Mucosa of rectum (tissue), 2 donors: ENCODE measurements around the gene NADK2.

Experiments used
- H3K27ac ChIP-seq, 2 donors: one replicate each; pipeline ENCODE4 v1.7.0; 2013; ENCODE audit warnings: inconsistent platforms in 2 of 2, low read depth in 2 of 2, low read length in 2 of 2
- H3K27me3 ChIP-seq, 2 donors: one replicate each; pipeline ENCODE4 v1.7.0; 2013; ENCODE audit warnings: low read length in 2 of 2; ENCODE audit not compliant: control insufficient read depth in 2 of 2, insufficient read depth in 2 of 2
- H3K36me3 ChIP-seq, 2 donors: one replicate each; pipeline ENCODE4 v1.7.0; 2013; ENCODE audit warnings: low read length in 2 of 2; ENCODE audit not compliant: control insufficient read depth in 2 of 2, insufficient read depth in 2 of 2
- H3K4me1 ChIP-seq, 2 donors: one replicate each; pipeline ENCODE4 v1.7.0; 2013; ENCODE audit warnings: low read length in 2 of 2, mild to moderate bottlenecking in 1 of 2; ENCODE audit not compliant: control insufficient read depth in 2 of 2, insufficient read depth in 2 of 2
- H3K4me3 ChIP-seq, 2 donors: one replicate each; pipeline ENCODE4 v1.7.0; 2013; ENCODE audit warnings: low read length in 2 of 2
- H3K9ac ChIP-seq, 2 donors: one replicate each; pipeline ENCODE4 v1.7.0; 2013; ENCODE audit warnings: low read length in 2 of 2, low read depth in 1 of 2, mild to moderate bottlenecking in 1 of 2
- H3K9me3 ChIP-seq, 2 donors: one replicate each; pipeline ENCODE4 v1.7.0; 2013; ENCODE audit warnings: low read length in 2 of 2; ENCODE audit not compliant: control insufficient read depth in 2 of 2
- donor health status: healthy.
- donor health status: Normal muscosa, but diverticular disease.

The NADK2 gene

GRCh38 chr5:36236801-36237200 lies 4.9 kb downstream of the NADK2 start:
- Histone ChIP-seq H3K27me3 (no peaks in the 10 kb centered on the region), H3K4me1 (peaks cover 0 to 12% of the 10 kb centered on the region in 2 donors), H3K9me3 (no peaks in the 10 kb centered on the region), H3K36me3 (no peaks in the 10 kb centered on the region), H3K9ac (no peak overlapping the region), H3K27ac (no peak overlapping the region), H3K4me3 (no peak overlapping the region)

GRCh38 chr5:36232533-36232932 lies 9.2 kb downstream of the NADK2 start:
- no peaks in the 10 kb centered on the region for H3K9me3 ChIP-seq
- H3K27me3 ChIP-seq: no peaks in the 10 kb centered on the region
- H3K4me1 ChIP-seq: peaks cover 0 to 1% of the 10 kb centered on the region in 2 donors
- no peaks in the 10 kb centered on the region for H3K36me3 ChIP-seq
- no peak overlapping the region for H3K27ac ChIP-seq
- no peak overlapping the region for H3K4me3 ChIP-seq
- H3K9ac ChIP-seq: no peak overlapping the region

GRCh38 chr5:36230151-36230790 lies 11.5 kb downstream of the NADK2 start:
- Histone ChIP-seq H3K27ac (no peak overlapping the region), H3K9me3 (no peaks in the 10 kb centered on the region), H3K4me3 (no peak overlapping the region), H3K36me3 (peaks cover 3 to 4% of the 10 kb centered on the region in 2 donors), H3K27me3 (no peaks in the 10 kb centered on the region), H3K9ac (no peak overlapping the region), H3K4me1 (no peaks in the 10 kb centered on the region)

GRCh38 chr5:36228505-36228904 lies 13.2 kb downstream of the NADK2 start:
- Histone ChIP-seq H3K9me3 (no peaks in the 10 kb centered on the region), H3K27ac (no peak overlapping the region)

GRCh38 chr5:36227046-36227445 lies 14.7 kb downstream of the NADK2 start:
- peaks cover 8 to 9% of the 10 kb centered on the region in 2 donors for H3K36me3 ChIP-seq
- no peaks in the 10 kb centered on the region for H3K27me3 ChIP-seq
- no peaks in the 10 kb centered on the region for H3K4me1 ChIP-seq
- H3K9ac ChIP-seq: no peak overlapping the region
- no peak overlapping the region for H3K4me3 ChIP-seq
- no peak overlapping the region for H3K27ac ChIP-seq
- H3K9me3 ChIP-seq: no peaks in the 10 kb centered on the region

More at GRCh38 chr5:36228505-36228904, 13.2 kb downstream of the NADK2 start:
- no peaks in the 10 kb centered on the region for H3K4me1 ChIP-seq
- H3K9ac ChIP-seq: no peak overlapping the region
- no peaks in the 10 kb centered on the region for H3K27me3 ChIP-seq
- peaks cover 8 to 9% of the 10 kb centered on the region in 2 donors for H3K36me3 ChIP-seq
- no peak overlapping the region for H3K4me3 ChIP-seq

- H3K27ac ChIP-seq: no peak overlapping the region
- no peak overlapping the region for H3K9ac ChIP-seq
- H3K9me3 ChIP-seq: no peaks in the 10 kb centered on the region
- H3K4me3 ChIP-seq: no peak overlapping the region
- H3K27me3 ChIP-seq: no peaks in the 10 kb centered on the region
- H3K36me3 ChIP-seq: peaks cover 10 to 25% of the 10 kb centered on the region in 2 donors
- no peaks in the 10 kb centered on the region for H3K4me1 ChIP-seq
Measured at GRCh38 chr5:36222620-36223019, 19.1 kb downstream of the NADK2 start.

GRCh38 chr5:36217988-36218387 lies 23.7 kb downstream of the NADK2 start:
- Histone ChIP-seq H3K4me1 (no peaks in the 10 kb centered on the region), H3K36me3 (peaks cover 17 to 27% of the 10 kb centered on the region in 2 donors), H3K9me3 (no peaks in the 10 kb centered on the region), H3K9ac (no peak overlapping the region), H3K4me3 (no peak overlapping the region), H3K27ac (no peak overlapping the region), H3K27me3 (no peaks in the 10 kb centered on the region)

GRCh38 chr5:36217567-36217966 lies 24.2 kb downstream of the NADK2 start:
- Histone ChIP-seq H3K27ac (no peak overlapping the region), H3K9ac (no peak overlapping the region), H3K9me3 (no peaks in the 10 kb centered on the region), H3K36me3 (peaks cover 21 to 27% of the 10 kb centered on the region in 2 donors), H3K4me3 (no peak overlapping the region), H3K4me1 (no peaks in the 10 kb centered on the region), H3K27me3 (no peaks in the 10 kb centered on the region)

- H3K9ac ChIP-seq: no peak overlapping the region
- no peak overlapping the region for H3K27ac ChIP-seq
- no peaks in the 10 kb centered on the region for H3K4me1 ChIP-seq
- no peaks in the 10 kb centered on the region for H3K9me3 ChIP-seq
- no peak overlapping the region for H3K4me3 ChIP-seq
- peaks cover 23 to 24% of the 10 kb centered on the region in 2 donors for H3K36me3 ChIP-seq
- no peaks in the 10 kb centered on the region for H3K27me3 ChIP-seq
Measured at GRCh38 chr5:36215910-36216309, 25.8 kb downstream of the NADK2 start.

GRCh38 chr5:36214436-36214835 lies 27.3 kb downstream of the NADK2 start:
- H3K9ac ChIP-seq: no peak overlapping the region
- no peak overlapping the region for H3K4me3 ChIP-seq
- H3K27me3 ChIP-seq: no peaks in the 10 kb centered on the region
- no peak overlapping the region for H3K27ac ChIP-seq
- H3K36me3 ChIP-seq: peaks cover 20 to 21% of the 10 kb centered on the region in 2 donors
- H3K9me3 ChIP-seq: no peaks in the 10 kb centered on the region
- no peaks in the 10 kb centered on the region for H3K4me1 ChIP-seq
